GM21737 (cell line): Measurements from ENCODE around the gene RPS19BP1.
"Not testable (repeated sequence)": the region's sequence is repeated elsewhere in the genome, so short reads cannot be mapped to it uniquely, and the experiment has no call there.

Experiments
- ATAC-seq: cut with Tn5 transposase; IDR thresholded peaks from one replicate; pipeline ENCODE4 v1.9.1; 2021; ENCODE audit warnings: mild to moderate bottlenecking, moderate library complexity; ENCODE audit not compliant: unreplicated experiment

Gene RPS19BP1

DNA sequence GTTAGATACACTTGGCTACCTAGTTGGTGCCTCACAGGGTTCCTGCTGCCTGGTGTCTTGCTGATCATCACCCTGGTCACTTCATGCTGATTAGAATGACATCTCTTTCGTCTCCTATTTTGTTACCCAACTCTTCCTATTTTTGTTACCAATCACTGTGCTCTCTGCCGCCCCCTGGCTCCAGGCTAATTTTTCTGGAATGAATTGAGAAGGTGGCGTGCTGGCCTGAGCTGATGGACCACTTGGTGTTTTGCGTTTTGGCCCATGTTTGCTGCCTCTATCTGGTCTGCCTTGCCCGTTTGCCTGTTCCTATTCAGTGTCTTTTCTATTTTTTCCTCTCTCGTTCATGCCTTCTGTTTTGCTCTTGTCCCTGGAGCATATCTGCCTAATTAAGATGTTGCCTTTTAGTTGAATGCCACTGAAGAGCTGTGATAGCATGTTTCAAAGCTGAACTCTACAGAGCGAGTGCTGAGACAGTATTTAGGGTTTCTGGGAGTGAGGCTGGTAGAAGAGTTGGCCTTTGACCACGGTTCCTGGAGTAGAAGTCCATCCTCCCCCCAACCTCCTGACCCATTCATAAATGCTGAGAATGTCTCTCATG lies 18.1 kb downstream of the RPS19BP1 start:
- ATAC-seq: no peak

DNA sequence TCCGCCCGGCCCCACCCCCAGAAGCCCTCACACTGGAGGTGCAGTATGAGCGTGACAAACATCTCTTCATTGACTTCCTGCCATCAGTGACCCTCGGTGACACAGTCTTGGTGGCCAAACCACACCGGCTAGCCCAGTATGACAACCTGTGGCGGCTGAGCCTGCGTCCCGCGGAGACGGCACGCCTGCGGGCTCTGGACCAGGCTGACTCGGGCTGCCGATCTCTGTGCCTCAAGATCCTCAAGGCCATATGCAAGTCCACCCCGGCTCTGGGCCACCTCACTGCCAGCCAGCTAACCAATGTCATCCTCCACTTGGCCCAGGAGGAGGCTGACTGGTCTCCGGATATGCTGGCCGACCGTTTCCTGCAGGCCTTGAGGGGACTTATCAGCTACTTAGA lies 18.8 kb downstream of the RPS19BP1 start:
- ATAC-seq: no peak

DNA sequence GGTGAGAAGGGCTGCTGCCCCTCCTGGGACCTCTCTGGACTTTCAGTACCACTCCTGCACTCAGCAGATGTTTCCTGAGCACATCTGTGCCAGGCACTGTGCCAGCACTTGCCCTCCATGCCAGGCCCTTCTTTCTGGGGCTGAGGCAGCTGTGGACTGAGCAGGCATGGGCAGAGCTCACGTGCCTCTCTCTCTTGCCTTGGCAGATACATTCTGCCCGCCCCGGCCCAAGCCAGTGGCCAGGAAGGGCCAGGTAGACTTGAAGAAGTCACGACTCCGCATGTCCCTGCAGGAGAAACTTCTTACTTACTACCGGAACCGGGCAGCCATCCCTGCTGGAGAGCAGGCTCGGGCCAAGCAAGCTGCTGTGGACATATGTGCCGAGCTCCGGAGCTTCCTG lies 20.5 kb downstream of the RPS19BP1 start:
- ATAC-seq: no peak

DNA sequence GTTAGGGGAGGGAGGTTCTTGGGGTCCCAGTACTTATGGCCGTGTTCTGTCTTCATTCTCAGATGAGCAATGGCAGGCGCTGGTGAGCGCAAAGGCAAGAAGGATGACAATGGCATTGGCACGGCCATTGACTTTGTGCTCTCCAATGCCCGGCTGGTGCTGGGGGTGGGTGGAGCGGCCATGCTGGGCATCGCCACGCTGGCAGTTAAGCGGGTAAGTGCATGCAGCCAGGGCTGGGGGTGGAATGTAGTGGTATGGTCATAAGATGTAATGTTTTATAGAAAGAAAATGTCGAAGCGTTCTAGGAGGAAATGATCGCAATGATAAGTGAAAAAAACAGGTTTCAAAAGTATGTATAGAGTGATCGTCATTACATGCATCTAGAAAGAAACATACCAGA lies 21.3 kb downstream of the RPS19BP1 start:
- no peak for ATAC-seq

DNA sequence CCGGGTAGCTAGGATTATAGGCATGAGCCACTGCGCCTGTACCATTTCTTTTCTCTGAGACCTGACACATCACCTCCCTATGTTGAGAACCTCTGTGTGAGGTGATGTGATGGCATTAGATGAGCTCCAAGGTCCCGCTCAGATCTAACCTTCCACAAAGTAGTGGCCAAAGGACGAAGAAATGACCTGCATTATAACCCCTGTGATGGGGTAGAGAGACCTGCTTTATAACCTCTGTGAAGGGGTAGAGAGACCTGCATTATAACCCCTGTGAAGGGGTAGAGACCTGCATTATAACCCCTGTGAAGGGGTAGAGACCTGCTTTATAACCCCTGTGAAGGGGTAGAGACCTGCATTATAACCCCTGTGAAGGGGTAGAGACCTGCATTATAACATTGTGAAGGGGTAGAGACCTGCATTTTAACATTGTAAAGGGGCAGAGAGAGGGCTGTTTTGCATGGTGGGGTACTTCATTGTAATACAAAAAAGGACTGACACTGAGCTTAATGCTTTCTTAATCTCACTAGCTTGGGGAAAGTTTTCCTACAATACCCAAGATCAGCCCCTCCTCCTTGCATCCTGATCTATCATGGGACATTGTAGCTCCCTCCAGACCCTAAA lies 21.9 kb downstream of the RPS19BP1 start:
- ATAC-seq: no peak

DNA sequence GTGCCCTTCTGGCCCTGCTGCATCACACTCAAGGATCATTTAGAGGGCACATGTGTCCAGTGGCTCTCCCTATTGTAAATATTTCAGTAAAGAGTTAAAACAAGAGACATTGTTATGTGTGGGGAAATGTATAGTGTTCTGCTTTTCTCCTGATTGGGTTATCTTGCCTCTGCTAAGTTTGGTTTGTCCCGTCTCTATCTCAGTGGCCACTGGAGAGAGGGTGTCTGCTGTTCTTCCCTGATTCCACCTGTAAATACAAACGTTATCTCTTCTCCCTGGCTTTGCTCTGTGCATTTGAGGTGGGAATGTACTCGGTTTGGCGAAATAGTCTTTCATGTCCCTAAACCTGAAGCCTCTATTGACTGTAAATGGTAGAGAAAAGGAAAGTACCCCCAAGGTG lies 24.2 kb downstream of the RPS19BP1 start:
- ATAC-seq: no peak

DNA sequence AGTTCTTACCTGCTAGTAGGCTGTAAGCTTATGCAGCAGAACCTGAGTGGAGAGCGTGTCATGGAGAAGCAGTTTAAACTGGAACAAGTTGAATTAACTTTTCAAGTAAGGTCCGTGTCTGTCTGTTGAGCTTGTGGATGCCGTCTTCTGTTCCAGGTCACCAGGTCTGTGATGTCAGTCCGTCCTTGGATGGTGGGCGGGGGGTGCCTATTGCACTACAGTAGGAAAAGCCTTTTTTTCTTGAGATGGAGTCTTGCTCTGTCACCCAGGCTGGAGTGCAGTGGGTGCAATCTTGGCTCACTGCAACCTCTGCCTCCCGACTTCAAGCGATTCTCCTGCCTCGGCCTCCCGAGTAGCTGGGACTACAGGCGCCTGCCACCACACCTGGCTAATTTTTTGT lies 25.5 kb downstream of the RPS19BP1 start:
- not testable (repeated sequence) for ATAC-seq

DNA sequence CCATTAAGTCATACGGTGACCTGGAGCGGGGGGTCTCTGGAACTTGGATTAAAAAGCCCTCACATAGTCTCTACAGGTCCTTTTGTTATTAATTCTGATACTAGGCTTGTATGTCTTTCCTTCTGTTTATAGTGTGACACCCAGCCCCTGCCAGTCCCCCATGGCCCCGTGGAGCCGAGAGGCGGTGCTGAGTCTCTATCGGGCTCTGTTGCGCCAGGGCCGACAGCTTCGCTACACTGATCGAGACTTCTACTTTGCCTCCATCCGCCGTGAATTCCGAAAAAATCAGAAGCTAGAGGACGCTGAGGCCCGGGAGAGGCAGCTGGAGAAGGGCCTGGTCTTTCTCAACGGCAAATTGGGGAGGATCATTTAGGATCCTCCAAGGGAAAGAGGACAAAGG lies 28.5 kb downstream of the RPS19BP1 start:
- ATAC-seq: no peak

DNA sequence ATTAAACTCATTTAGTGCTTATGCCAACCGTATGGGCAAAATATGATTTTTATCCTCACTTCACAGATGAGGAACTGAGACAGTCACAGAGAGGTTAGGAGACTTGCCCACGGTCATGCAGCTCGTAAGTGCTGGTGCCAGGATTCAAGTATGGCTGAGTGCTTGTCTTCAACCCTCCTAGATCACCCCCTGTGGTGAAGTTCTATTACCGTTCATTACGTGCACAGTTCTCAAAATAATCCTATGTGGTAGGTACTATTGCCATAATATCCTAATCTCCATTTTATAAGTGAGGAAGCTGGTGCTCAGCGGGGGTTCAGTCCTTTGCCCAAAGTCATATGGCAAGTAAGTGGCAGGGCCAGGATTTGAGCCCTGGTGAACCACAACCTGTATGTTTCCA lies 28.9 kb downstream of the RPS19BP1 start:
- no peak for ATAC-seq

DNA sequence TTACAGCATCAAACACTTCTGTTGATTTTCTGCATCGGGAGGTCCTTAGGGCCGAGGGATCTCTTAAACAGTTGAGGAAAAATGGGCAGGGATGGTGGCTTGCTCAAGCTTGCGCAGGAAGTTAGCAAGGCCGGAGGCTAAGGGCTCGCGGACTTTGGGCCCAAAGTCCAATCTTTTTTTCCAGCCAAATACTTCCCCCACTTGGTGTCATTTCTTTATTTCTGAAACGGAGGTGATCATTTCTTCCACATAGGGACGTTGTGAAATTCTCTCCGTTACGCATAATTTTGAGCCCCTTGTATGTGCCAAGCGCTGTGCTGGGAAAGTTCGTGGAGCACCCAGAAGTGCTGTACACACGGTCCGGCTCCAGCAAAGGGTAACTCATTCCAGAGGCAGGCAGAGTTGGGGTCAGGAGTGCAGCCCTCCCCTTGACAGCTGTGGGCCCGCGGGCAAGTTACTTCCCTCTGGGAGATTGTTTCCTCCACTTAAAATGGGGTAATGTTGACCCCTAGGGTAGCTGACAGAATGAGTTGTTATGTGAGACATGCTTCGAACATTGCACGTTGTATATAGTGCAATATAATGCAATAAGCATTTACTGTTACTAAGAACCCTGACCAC lies 29.6 kb downstream of the RPS19BP1 start:
- ATAC-seq: no peak

DNA sequence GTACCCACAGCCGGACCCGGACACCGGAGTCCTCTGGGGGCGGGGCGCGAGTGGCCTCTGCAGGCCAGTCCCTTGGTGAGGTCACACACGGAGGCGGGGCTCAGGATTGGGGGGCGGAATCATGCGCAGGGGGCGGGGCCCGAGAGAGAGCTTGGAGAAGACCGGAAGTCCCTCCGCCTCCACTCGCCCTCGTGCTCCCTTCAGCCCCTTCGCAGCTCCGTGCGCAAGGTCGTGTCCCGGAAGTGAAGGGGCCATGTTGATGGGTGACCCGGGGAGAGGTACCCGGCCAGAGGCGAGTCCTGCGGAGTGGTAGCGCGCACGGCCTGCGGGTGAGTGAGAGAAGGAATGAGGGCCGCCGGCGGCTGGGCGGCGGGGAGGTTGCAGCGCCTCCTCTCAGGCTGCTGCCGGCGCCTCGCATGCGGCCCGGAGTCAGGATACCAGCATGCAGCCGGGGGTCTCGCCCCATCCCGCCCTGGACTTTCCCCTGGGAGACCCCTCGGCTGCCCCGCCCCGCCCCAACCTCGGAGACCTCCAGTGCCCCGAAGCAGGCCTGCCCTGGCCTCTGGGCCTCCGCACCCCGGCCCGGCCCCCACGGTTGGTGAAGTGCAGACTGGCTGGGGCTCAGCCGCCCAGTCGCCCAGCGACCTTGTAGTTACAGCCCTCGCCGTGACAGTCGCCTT lies 30.3 kb downstream of the RPS19BP1 start, which contains the start of gene MIEF1:
Gene MIEF1 (plus strand): TSS at position 182 of the 680 bp plus-strand sequence. CDS start 9,005 bp downstream, outside the sequence.
- ATAC-seq: peak; percentile 85

DNA sequence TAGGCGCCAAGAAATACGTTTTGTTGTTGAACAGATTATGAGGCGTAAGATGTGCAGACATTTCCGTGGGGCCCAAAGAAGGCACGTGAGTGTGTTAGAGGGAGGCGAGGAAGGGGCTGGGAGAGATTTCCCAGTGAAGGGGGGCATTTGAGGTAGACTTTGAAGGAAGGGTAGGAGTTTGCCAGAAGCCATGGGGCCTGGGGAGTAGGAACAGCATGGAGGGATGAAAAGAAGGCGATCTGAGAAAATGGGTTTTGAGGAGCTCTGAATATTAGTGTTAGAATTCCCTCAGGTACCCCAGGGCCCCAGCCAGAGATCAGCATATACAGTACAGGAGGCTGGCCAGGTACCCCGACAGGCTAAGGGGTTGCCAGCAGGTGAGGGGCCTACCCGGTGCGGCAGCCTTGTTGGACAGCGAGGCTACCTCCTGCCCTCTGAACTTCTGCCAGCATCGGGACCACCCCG lies 30.9 kb downstream of the RPS19BP1 start:
- ATAC-seq: peak; percentile 8

DNA sequence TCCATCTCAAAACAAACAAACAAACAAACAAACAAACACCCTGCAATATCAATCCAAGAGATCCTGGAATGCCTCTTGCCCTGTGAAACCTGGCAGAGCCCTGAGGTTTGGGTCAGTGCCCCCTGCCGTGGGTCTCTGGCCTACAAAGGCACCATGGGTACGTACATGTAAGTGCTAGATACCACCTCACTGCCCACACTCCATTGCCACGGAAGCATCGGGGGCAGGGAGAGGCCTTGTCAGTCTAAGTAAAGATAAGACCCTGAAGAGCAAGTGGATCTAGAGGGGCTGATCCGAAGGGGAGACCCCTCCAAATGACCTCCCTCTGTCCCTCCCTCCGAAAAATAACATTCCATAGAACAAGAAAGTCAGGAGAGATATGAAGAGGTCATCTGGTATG lies 32.4 kb downstream of the RPS19BP1 start:
- ATAC-seq: no peak

DNA sequence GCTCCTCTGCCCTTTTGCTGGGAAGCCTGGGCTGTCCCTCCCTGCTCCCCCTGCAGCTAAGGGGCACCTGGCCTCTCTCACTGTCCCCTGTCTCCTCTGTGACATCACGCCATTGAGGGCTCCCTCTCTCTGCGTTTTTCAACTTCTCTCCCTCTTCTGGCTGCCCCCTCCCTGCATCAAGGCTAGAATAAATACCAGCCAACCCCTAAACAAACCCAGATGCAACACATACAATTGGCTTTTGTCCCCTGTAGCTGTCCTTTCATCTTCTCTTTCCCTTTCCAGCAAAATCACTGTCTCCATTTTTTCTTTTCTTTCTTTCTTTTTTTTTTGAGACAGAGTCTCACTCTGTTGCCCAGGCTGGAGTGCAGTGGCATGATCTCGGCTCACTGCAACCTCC lies 33.7 kb downstream of the RPS19BP1 start:
- no peak for ATAC-seq

DNA sequence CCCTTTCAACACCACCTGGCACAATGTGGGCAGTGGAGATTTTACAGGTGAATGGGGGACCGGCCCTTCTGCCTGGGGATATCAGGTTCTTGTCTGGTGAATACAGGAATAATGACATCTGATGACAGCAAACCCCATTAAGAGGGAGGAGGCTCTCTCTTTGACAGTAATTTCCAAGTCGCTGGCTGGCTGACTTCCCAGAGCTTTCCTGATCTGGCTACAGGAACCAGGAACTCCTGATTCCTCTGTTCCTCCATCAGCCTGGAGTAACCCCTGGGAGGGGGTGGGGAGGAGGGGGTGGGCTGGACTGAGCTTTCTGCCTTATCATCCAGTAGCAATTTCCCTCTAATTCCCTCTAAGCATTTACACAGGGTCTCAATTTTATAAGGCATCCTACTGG lies 34.2 kb downstream of the RPS19BP1 start:
- ATAC-seq: no peak

DNA sequence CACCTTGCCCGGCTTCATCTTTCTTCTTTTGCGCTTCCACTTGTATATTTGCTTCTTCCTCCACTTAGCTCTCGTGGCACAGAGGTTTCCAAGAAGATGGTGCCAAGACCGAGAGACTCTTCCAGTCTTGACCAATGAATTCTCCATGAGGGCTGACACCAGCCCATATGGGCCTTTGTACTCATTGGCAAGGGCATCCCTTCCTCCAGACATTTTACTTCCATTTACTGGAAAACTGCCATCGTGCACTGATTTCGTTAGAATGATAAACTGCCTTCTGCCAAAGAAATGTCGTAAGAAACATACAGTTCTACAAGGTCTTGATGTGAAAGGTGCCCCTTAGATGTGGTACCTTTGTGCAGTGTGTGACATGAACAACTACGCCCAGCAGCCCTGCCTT lies 35.1 kb downstream of the RPS19BP1 start:
- no peak for ATAC-seq

DNA sequence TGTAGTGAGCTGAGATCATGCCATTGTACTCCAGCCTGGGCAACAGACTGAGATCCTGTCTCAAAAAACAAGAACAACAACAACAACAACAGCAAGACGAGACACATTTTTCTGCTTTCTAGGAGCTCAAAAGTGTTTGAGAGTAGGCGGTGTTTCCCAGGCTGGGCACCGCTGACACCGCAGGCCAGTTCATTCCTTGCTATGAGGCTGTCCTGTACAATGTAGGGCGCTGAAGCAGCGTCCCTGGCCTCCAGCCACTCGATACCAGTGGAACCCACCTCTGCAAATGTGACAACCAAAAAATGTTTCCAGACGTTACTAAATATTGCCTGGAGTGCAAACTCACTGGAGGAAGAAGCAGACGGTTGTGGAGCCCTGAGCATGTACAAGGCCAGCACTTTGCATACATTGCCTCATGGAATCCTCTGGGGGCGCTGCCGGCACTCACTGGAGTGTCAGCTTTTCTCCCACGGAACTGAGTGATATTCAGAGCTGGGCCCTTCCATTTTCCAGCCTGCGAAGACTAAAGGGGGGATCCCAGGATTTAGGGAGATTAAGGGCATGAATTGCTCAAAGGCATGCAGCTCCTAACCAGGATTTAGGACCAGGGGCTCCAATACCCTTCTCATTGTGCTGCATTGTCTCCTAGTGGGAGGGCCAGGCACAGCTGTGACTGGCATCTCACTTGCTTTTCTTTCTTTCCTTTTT lies 36.3 kb downstream of the RPS19BP1 start:
- no peak for ATAC-seq

DNA sequence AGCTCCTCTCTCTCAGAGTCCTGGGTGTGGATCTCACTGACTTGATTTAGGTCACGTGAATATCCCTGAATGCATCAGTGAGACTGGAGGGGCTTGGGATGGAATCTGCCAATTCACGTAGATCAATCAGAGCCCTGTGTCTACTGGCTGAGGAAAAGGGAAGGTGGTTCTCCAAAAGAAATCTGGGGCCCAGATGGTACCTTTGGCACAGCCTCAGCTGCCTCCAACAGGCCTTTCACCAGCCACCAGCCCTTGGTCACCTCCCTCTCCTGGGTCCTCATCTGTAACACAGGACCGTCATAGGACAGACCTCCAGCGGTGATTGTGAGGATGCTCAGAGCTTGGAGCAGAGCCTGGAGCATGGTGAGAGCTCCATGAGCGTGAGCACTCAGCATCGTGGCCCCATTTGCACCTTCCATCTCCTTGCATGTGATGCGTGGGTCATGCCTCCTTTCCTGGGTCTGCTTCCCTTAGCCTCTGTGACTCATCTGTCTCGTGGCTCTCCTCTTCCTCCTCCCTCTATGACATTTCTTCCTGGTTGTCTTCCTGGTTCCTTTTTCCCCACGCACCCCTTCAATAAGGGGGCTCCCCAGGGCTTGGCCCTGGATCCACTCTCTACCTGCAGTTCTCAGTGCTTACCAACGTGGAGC lies 38.0 kb downstream of the RPS19BP1 start:
- no peak for ATAC-seq

DNA sequence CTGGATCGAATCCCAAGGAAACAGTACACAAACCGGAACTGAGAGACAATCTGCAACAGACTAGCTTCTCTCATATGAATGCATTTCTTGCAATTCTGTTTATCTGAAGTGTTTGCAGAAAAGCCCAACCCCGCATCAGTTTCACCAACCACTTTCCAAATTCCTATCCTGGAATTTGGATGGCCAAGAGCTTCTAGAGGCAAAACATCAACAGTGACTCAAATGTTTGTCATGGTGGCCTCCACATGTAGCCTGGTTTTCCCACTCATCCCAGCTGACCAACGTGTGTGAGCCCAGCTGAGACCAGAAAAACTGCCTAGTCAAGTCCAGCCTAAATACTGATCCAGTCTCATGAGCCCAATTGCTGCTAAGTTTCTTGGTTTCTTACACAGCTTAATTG lies 38.8 kb downstream of the RPS19BP1 start:
- ATAC-seq: no peak

DNA sequence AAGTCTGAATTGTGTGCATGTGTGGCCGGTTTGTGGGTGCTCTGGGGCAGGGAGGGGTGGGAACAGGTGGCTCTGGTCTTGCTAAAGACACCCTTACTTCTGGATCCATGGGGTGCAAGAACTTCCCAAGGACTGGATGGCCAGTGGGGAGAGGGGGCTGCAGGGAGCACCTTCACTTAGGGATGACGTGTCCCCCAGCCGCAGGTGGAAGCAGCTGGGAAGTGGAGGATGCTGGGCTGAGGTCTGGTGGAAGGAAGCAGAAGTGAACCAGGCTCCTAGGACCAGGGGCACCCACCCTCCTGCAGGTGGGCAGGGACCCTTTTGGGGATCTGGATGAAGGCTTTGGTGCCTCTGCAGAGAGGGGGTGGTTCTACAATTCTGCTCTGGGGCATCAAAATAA lies 40.4 kb downstream of the RPS19BP1 start:
- no peak for ATAC-seq

DNA sequence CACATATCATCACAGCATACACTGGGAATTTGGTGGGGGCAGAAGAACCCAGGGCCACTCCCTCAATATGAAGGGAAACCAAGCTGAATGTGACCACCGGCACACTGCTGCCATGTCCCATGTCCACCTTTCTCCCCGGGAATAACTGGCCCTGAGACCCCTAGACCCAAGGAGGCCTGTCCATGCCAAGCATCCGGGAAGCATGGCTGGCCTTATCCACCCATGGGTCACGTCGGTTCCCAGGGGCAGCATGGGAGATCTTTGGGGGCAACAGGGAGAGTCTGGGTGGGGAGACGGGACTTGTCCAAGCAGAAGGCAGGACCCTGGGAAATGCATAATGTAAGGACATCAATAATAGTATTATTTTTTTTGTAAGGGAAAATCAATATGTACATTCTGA lies 40.9 kb downstream of the RPS19BP1 start:
- no peak for ATAC-seq
